K562 (cell line): ENCODE results near the gene RPS8. TPM values are rescaled to one million over a fixed set of nuclear protein-coding genes. Genes with fewer than 3 reads are reported as not detected.

Experiments used
- ATF7 ChIP-seq: fragments of 450-650 bp; IDR thresholded peaks from 2 replicates; pipeline ENCODE4 v1.7.1; 2014; ENCODE audit warnings: mild to moderate bottlenecking, moderate library complexity
- CBFA2T2 ChIP-seq: fragments of 450-650 bp; conservative IDR thresholded peaks from 2 replicates; pipeline ENCODE4 v1.6.1; 2017; ENCODE audit warnings: mild to moderate bottlenecking
- CBFA2T3 ChIP-seq: fragments of 450-650 bp; IDR thresholded peaks from 2 replicates; pipeline ENCODE4 v1.6.1; 2017
- CEBPZ ChIP-seq: fragments of 150-350 bp; IDR thresholded peaks from 2 replicates; pipeline ENCODE4 v1.6.1; 2014; ENCODE audit warnings: low read depth, mild to moderate bottlenecking, low read length, borderline replicate concordance
- CHD1 ChIP-seq: fragments of 200-600 bp; sonication (generic); IDR thresholded peaks from one replicate; pipeline ENCODE4 v1.6.1; 2012; ENCODE audit warnings: mild to moderate bottlenecking, moderate library complexity, low read length, inconsistent platforms
- EGR1 ChIP-seq: fragments of 450-650 bp; conservative IDR thresholded peaks from 2 replicates; pipeline ENCODE4 v1.6.1; 2017; ENCODE audit warnings: mild to moderate bottlenecking
- HDAC1 ChIP-seq, 2 experiments: fragments of 450-650 bp; IDR thresholded peaks; 2 replicates each; pipeline ENCODE4 v1.6.1; 2016 to 2017; ENCODE audit warnings: inconsistent platforms in 1 of 2, mild to moderate bottlenecking in 1 of 2, moderate library complexity in 1 of 2
- PBX2 ChIP-seq, 2 experiments: IDR thresholded peaks in 1 of 2; conservative IDR thresholded peaks in 1 of 2; 2 replicates each; pipeline ENCODE4 v1.6.1; 2016; ENCODE audit warnings: low read depth in 2 of 2, mild to moderate bottlenecking in 1 of 2, missing compliant biosample characterization in 1 of 2, missing genetic modification characterization in 1 of 2, moderate library complexity in 1 of 2
- SREBF1 ChIP-seq: fragments of 150-350 bp; IDR thresholded peaks from 2 replicates; pipeline ENCODE4 v1.6.1; 2014; ENCODE audit warnings: antibody characterized with exemption, low read depth, low read length, borderline replicate concordance
- TFAP4 ChIP-seq: sonication (generic); formaldehyde crosslinking; IDR thresholded peaks from 2 replicates; pipeline ENCODE4 v1.8.0; 2022; ENCODE audit warnings: missing genetic modification reagents, mild to moderate bottlenecking, moderate library complexity, borderline replicate concordance
- ZFX ChIP-seq: sonication (generic); formaldehyde crosslinking; IDR thresholded peaks from 2 replicates; pipeline ENCODE4 v1.8.0; 2022; ENCODE audit warnings: mild to moderate bottlenecking, missing genetic modification reagents, moderate library complexity
- ZNF780A ChIP-seq: fragments of 250-450 bp; sonication (Bioruptor Pico); IDR thresholded peaks from 2 replicates; pipeline ENCODE4 v1.5.0; 2021; ENCODE audit warnings: mild to moderate bottlenecking
- polyA plus RNA-seq, 8 experiments: library from polyadenylated mRNA; depleted of rRNA in 4 of 8; stranded (reverse) in 5 of 8; unstranded in 3 of 8; fragments of >200 nt; fragmentation: Nextera tagmentation in 2 of 8; fragmentation: Illumina TruSeq in 1 of 8; extraction: Ambion mirVana in 2 of 8; extraction: Trizol in 1 of 8; gene quantifications; 2 replicates each; pipeline versions ENCODE4 v1.2.1 to v1.2.3, GENCODE V29; 2011 to 2014; ENCODE audit warnings: inconsistent platforms in 1 of 8, missing spikeins in 1 of 8
- total RNA-seq, 7 experiments: library from RNA; depleted of rRNA in 6 of 7; stranded (reverse); fragments of >200 nt in 6 of 7; fragmentation: Illumina TruSeq in 2 of 7; extraction: Trizol in 2 of 7; gene quantifications; 2 replicates each; pipeline versions ENCODE4 v1.2.1 to v1.2.3, GENCODE V29; 2011 to 2021; ENCODE audit warnings: low replicate concordance in 1 of 7
- TF ChIP-seq, protein P1 (sequence below): IDR thresholded peaks from 2 replicates; pipeline ENCODE4 v1.6.1; 2016; ENCODE audit warnings: missing genetic modification characterization, missing compliant biosample characterization

The RPS8 gene
- total and polyA plus RNA-seq, 9 of the 15 experiments (the other 6 are each of a cell fraction or from before 2014, with no cell fraction given), result 2,431 to 4,168 (median 3,109) TPM

- TF ChIP-seq ZNF780A (CRISPR knock-in tag), result no peak
- peak; percentile 18 for TF ChIP-seq CBFA2T2
- TF ChIP-seq TFAP4, result peak; percentile 96
- TF ChIP-seq EGR1, result 0 out of 2 replicates have a peak, but pooled peaks have one; percentile 7
- TF ChIP-seq, protein P1, sequence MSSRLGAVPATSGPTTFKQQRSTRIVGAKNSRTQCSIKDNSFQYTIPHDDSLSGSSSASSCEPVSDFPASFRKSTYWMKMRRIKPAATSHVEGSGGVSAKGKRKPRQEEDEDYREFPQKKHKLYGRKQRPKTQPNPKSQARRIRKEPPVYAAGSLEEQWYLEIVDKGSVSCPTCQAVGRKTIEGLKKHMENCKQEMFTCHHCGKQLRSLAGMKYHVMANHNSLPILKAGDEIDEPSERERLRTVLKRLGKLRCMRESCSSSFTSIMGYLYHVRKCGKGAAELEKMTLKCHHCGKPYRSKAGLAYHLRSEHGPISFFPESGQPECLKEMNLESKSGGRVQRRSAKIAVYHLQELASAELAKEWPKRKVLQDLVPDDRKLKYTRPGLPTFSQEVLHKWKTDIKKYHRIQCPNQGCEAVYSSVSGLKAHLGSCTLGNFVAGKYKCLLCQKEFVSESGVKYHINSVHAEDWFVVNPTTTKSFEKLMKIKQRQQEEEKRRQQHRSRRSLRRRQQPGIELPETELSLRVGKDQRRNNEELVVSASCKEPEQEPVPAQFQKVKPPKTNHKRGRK, result no peak
- no peak for TF ChIP-seq SREBF1
- TF ChIP-seq CHD1, result no peak
- TF ChIP-seq CEBPZ, result no peak
- peak; percentile 59 for TF ChIP-seq CBFA2T3
- TF ChIP-seq PBX2 (CRISPR knock-in tag; IDR thresholded peaks at IDR 0.05; ENCODE audit: low read depth), result peak; percentile 54
- peak; percentile 91 for TF ChIP-seq PBX2 (tag; conservative IDR thresholded peaks at IDR 0.05; ENCODE audit: low read depth)
- no peak for TF ChIP-seq ZFX (CRISPR knock-in tag)
- TF ChIP-seq ATF7, result 0 out of 2 replicates have a peak, but pooled peaks have one; percentile 17
- TF ChIP-seq HDAC1 (IDR thresholded peaks at IDR 0.05), result peak in 1 of 2 experiments; percentile 48; a peak in 1 of 4 replicates
Observed at GRCh38 chr1:44790968-44791801, 15.8 kb downstream of the RPS8 start (continued).
